Upper lobe of left lung (tissue), 6 donors: ENCODE measurements around the gene ZCWPW1. TPM values are rescaled to one million over a fixed set of nuclear protein-coding genes. Genes with fewer than 3 reads are reported as not detected.
"Not testable (repeated sequence)": the region's sequence is repeated elsewhere in the genome, so short reads cannot be mapped to it uniquely, and the experiment has no call there.

ENCODE experiments used
- ATAC-seq, 2 donors: fragments of 200-7000 bp; cut with Tn5 transposase; one replicate each; pipeline ENCODE4 v1.9.1; 2022; ENCODE audit warnings: mild to moderate bottlenecking in 2 of 2, moderate library complexity in 2 of 2; ENCODE audit not compliant: low FRiP score in 2 of 2
- DNase-seq, 2 donors: peaks; one replicate each; pipeline ENCODE4 v3.0.0-alpha.2; 2019 to 2020
- H3K27ac ChIP-seq, 4 donors: fragments of 200-600 bp; sonication (generic); one replicate each; pipeline ENCODE4 v1.5.1; 2016 to 2019
- H3K27me3 ChIP-seq, 4 donors: fragments of 200-600 bp; sonication (generic); one replicate each; pipeline ENCODE4 v1.5.1; 2017 to 2019
- H3K36me3 ChIP-seq, 4 donors: fragments of 200-600 bp; sonication (generic); one replicate each; pipeline ENCODE4 v1.5.1; 2016 to 2019
- H3K4me1 ChIP-seq, 4 donors: fragments of 200-600 bp; sonication (generic); one replicate each; pipeline ENCODE4 v1.5.1; 2018 to 2019
- H3K4me3 ChIP-seq, 4 donors: fragments of 200-600 bp; sonication (generic); one replicate each; pipeline ENCODE4 v1.5.1; 2017 to 2019; ENCODE audit warnings: mild to moderate bottlenecking in 2 of 4, moderate library complexity in 1 of 4
- H3K9me3 ChIP-seq, 4 donors: fragments of 200-600 bp; sonication (generic); one replicate each; pipeline ENCODE4 v1.5.1; 2018 to 2019
- CTCF ChIP-seq, 6 experiments: fragments of 450-650 bp in 4 of 6; fragments of 200-600 bp in 2 of 6; sonication (generic) in 2 of 6; IDR thresholded peaks; one replicate each; pipeline ENCODE4 v1.5.1; 2016 to 2019; ENCODE audit warnings: antibody characterized with exemption in 6 of 6
- EP300 ChIP-seq, 4 donors: sonication (generic); formaldehyde crosslinking; IDR thresholded peaks; one replicate each; pipeline ENCODE4 v1.5.1; 2017; ENCODE audit warnings: antibody characterized with exemption in 4 of 4, control low read depth in 2 of 4
- POLR2A ChIP-seq, 4 donors: fragments of 450-650 bp; IDR thresholded peaks; one replicate each; pipeline ENCODE4 v1.5.1; 2016 to 2017; ENCODE audit warnings: antibody characterized with exemption in 4 of 4, mild to moderate bottlenecking in 2 of 4
- POLR2AphosphoS5 ChIP-seq, 2 donors: sonication (generic); formaldehyde crosslinking; IDR thresholded peaks; one replicate each; pipeline ENCODE4 v1.5.1; 2017; ENCODE audit warnings: antibody characterized with exemption in 2 of 2
- WGBS, 2 donors: methylation state at CpG; one replicate each; pipeline ENCODE4 v1.1.5; 2017 to 2018; 5-methylcytosine and 5-hydroxymethylcytosine counted together
- total RNA-seq, 6 donors: library from RNA; depleted of rRNA in 4 of 6; stranded (reverse); fragments of >200 nt in 4 of 6; gene quantifications; one replicate each; pipeline versions ENCODE4 v1.1.0 to v1.2.1, GENCODE V29; 2016 to 2021
- donor health status: DM: no; HTN: no; CAD: no; lungs with moderate emphysema.
- donor health status: DM: no; HTN: yes; CAD: no; lungs with severe emphysema.

ZCWPW1 gene
- total RNA-seq, 6 donors from 2014 or later: 3.8 to 6.3 (median 5.2) TPM

- Histone ChIP-seq H3K4me3 (no peak overlapping the region), H3K9me3 (no peaks in the 10 kb centered on the region), H3K36me3 (no peaks in the 10 kb centered on the region), H3K27me3 (no peaks in the 10 kb centered on the region), H3K4me1 (peaks cover 8 to 22% (median 20%) of the 10 kb centered on the region in 4 donors), H3K27ac (peak overlapping the region; percentile 4 to 82 (median 68))
- ATAC-seq (no peak), DNase-seq (no peak)
- no peak for TF ChIP-seq EP300 (IDR thresholded peaks at IDR 0.05)
- TF ChIP-seq POLR2AphosphoS5 (IDR thresholded peaks at IDR 0.05): no peak
- TF ChIP-seq CTCF (IDR thresholded peaks at IDR 0.05): no peak
- TF ChIP-seq POLR2A (IDR thresholded peaks at IDR 0.05): no peak
- WGBS, 2 donors: 91 to 93% methylated on average over 9 of the region's 9 CpGs
Measured at GRCh38 chr7:100443096-100443840, 14.8 kb upstream of the ZCWPW1 start.

GRCh38 chr7:100441641-100442535 is 13.4 kb upstream of the ZCWPW1 start:
- H3K27ac ChIP-seq: no peak overlapping the region
- H3K27me3 ChIP-seq: no peaks in the 10 kb centered on the region
- WGBS, 2 donors: 90 to 97% methylated on average over 9 to 11 of the region's 11 CpGs
- no peaks in the 10 kb centered on the region for H3K9me3 ChIP-seq
- no peak overlapping the region for H3K4me3 ChIP-seq
- ATAC-seq: no peak
- peaks cover 8 to 24% (median 21%) of the 10 kb centered on the region in 4 donors for H3K4me1 ChIP-seq
- DNase-seq: no peak
- H3K36me3 ChIP-seq: no peaks in the 10 kb centered on the region
- no peak for TF ChIP-seq POLR2AphosphoS5 (IDR thresholded peaks at IDR 0.05)
- no peak for TF ChIP-seq CTCF (IDR thresholded peaks at IDR 0.05)
- no peak for TF ChIP-seq EP300 (IDR thresholded peaks at IDR 0.05)

- WGBS, 2 donors: 89% methylated on average over 7 of the region's 7 CpGs
- H3K36me3 ChIP-seq, ATAC-seq, DNase-seq, H3K4me3 ChIP-seq, H3K9me3 ChIP-seq, H3K27me3 ChIP-seq: not testable (repeated sequence)
- Histone ChIP-seq H3K4me1 (peaks cover 19 to 28% (median 20%) of the 10 kb centered on the region in 4 donors), H3K27ac (peak overlapping the region in 1 of 4 donors; percentile 35)
Measured at GRCh38 chr7:100439244-100439643, 10.7 kb upstream of the ZCWPW1 start.

GRCh38 chr7:100438731-100439130 is 10.2 kb upstream of the ZCWPW1 start:
- peak overlapping the region in 1 of 4 donors; percentile 9 for H3K27ac ChIP-seq
- H3K4me1 ChIP-seq: peaks cover 14 to 28% (median 19%) of the 10 kb centered on the region in 4 donors
- WGBS, 2 donors: 92% methylated on average over 8 of the region's 8 CpGs
- H3K27me3 ChIP-seq, H3K9me3 ChIP-seq, H3K4me3 ChIP-seq, ATAC-seq, DNase-seq: not testable (repeated sequence)
- H3K36me3 ChIP-seq: peaks cover 4 to 11% (median 10%) of the 10 kb centered on the region in 4 donors

- DNase-seq (no peak), ATAC-seq (no peak)
- no peaks in the 10 kb centered on the region for H3K27me3 ChIP-seq
- WGBS, 2 donors: 38 to 53% methylated on average over 2 of the region's 2 CpGs
- peak overlapping the region in 2 of 4 donors; percentile 4 to 95 for H3K27ac ChIP-seq
- H3K9me3 ChIP-seq: no peaks in the 10 kb centered on the region
- no peak overlapping the region for H3K4me3 ChIP-seq
- peaks cover 5 to 17% (median 15%) of the 10 kb centered on the region in 4 donors for H3K36me3 ChIP-seq
- TF ChIP-seq CTCF (IDR thresholded peaks at IDR 0.05) (no peak), POLR2A (IDR thresholded peaks at IDR 0.05) (no peak), EP300 (IDR thresholded peaks at IDR 0.05) (no peak), POLR2AphosphoS5 (IDR thresholded peaks at IDR 0.05) (no peak)
- peaks cover 10 to 28% (median 19%) of the 10 kb centered on the region in 4 donors for H3K4me1 ChIP-seq
Measured at GRCh38 chr7:100438172-100438571, 9.7 kb upstream of the ZCWPW1 start.
